Esophagus squamous epithelium (tissue), 4 donors: ENCODE data around the gene PXT1.

Experiments used
- CTCF ChIP-seq, 6 experiments: fragments of 450-650 bp in 4 of 6; fragments of 200-600 bp in 2 of 6; sonication (generic) in 2 of 6; IDR thresholded peaks; one replicate each; pipeline ENCODE4 v1.5.1; 2016 to 2019; ENCODE audit warnings: antibody characterized with exemption in 6 of 6, mild to moderate bottlenecking in 4 of 6, moderate library complexity in 4 of 6
- POLR2A ChIP-seq, 4 donors: fragments of 450-650 bp; IDR thresholded peaks; one replicate each; pipeline ENCODE4 v1.6.1; 2017; ENCODE audit warnings: antibody characterized with exemption in 4 of 4, mild to moderate bottlenecking in 4 of 4, moderate library complexity in 3 of 4

- TF ChIP-seq CTCF (IDR thresholded peaks at IDR 0.05) = peak in 3 of 6 experiments; percentile 9 to 22 (median 9)
- no peak for TF ChIP-seq POLR2A (IDR thresholded peaks at IDR 0.05)
These were observed 1.1 kb upstream of the PXT1 start for GRCh38 chr6:36443471-36444428.
